Stomach (tissue), 4 donors: ENCODE data around the gene HS6ST3.
A peak's percentile ranks its signal among the peaks of the same experiment; 100 is the strongest.

ENCODE experiments used
- POLR2AphosphoS5 ChIP-seq, 3 donors: sonication (generic); formaldehyde crosslinking; IDR thresholded peaks; one replicate each; pipeline ENCODE4 v1.6.1; 2016; ENCODE audit warnings: antibody characterized with exemption in 3 of 3
- TF ChIP-seq, protein P1 (sequence below), 7 experiments: fragments of 450-650 bp in 4 of 7; fragments of 200-600 bp in 3 of 7; sonication (generic) in 3 of 7; IDR thresholded peaks; one replicate each; pipeline ENCODE4 v1.5.1; 2016 to 2019; ENCODE audit warnings: antibody characterized with exemption in 7 of 7, control low read depth in 2 of 7, mild to moderate bottlenecking in 1 of 7

DNA sequence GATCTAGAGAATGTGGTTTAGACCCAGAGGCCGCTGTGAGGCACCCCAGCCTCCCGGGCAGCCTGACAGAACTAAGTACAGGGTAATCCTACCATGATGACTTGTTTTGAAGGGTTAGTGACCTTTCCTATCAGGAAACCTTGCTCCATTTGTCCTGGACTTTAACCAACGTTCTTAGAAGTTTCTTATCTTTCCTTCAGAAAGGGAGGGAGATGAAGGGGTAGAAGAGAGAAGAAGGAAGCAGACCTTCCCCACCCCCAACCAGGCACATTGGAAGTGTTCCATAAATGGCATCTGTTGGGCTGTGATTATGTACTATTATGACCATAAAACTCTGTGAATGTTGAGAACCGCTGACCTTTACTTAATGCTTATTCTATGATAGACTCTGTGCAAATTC, 720.2 kb downstream of the HS6ST3 start:
- TF ChIP-seq, protein P1, sequence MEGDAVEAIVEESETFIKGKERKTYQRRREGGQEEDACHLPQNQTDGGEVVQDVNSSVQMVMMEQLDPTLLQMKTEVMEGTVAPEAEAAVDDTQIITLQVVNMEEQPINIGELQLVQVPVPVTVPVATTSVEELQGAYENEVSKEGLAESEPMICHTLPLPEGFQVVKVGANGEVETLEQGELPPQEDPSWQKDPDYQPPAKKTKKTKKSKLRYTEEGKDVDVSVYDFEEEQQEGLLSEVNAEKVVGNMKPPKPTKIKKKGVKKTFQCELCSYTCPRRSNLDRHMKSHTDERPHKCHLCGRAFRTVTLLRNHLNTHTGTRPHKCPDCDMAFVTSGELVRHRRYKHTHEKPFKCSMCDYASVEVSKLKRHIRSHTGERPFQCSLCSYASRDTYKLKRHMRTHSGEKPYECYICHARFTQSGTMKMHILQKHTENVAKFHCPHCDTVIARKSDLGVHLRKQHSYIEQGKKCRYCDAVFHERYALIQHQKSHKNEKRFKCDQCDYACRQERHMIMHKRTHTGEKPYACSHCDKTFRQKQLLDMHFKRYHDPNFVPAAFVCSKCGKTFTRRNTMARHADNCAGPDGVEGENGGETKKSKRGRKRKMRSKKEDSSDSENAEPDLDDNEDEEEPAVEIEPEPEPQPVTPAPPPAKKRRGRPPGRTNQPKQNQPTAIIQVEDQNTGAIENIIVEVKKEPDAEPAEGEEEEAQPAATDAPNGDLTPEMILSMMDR (IDR thresholded peaks at IDR 0.05), result no peak
- peak in 2 of 3 donors; percentile 10 to 49 for TF ChIP-seq POLR2AphosphoS5 (IDR thresholded peaks at IDR 0.05)
